Trophoblast cell (in vitro differentiated cells and primary cell): Measurements from ENCODE around the gene STARD13.
A peak's percentile ranks its signal among the peaks of the same experiment; 100 is the strongest.

Experiments used
- DNase-seq, 2 donors: peaks; one replicate each; pipeline ENCODE4 v3.0.0-alpha.2; 2016
- H2AFZ ChIP-seq: 2 replicates; pipeline ENCODE4 v1.6.1; 2013; ENCODE audit warnings: low read length, moderate library complexity, mild to moderate bottlenecking; ENCODE audit not compliant: insufficient read depth, poor library complexity
- H2AK5ac ChIP-seq: 2 replicates; pipeline ENCODE4 v1.6.1; 2013; ENCODE audit warnings: mild to moderate bottlenecking, low read length
- H2BK120ac ChIP-seq: 2 replicates; pipeline ENCODE4 v1.6.1; 2013; ENCODE audit warnings: low read length, mild to moderate bottlenecking, moderate library complexity; ENCODE audit not compliant: insufficient read depth, poor library complexity
- H2BK12ac ChIP-seq: 2 replicates; pipeline ENCODE4 v1.6.1; 2013; ENCODE audit warnings: mild to moderate bottlenecking, low read length, moderate library complexity
- H2BK5ac ChIP-seq: 2 replicates; pipeline ENCODE4 v1.6.1; 2013; ENCODE audit warnings: low read length, low read depth, moderate library complexity, mild to moderate bottlenecking; ENCODE audit not compliant: poor library complexity
- H3K14ac ChIP-seq: 2 replicates; pipeline ENCODE4 v1.6.1; 2013; ENCODE audit warnings: mild to moderate bottlenecking, low read length
- H3K18ac ChIP-seq: 2 replicates; pipeline ENCODE4 v1.6.1; 2013; ENCODE audit warnings: mild to moderate bottlenecking, low read length
- H3K23ac ChIP-seq: 2 replicates; pipeline ENCODE4 v1.6.1; 2013; ENCODE audit warnings: low read length
- H3K27ac ChIP-seq: 2 replicates; pipeline ENCODE4 v1.5.1; 2013; ENCODE audit warnings: low read depth, mild to moderate bottlenecking, inconsistent platforms, low read length, moderate library complexity
- H3K27me3 ChIP-seq: 2 replicates; pipeline ENCODE4 v1.6.1; 2013; ENCODE audit warnings: inconsistent platforms, mild to moderate bottlenecking, low read length, moderate library complexity; ENCODE audit not compliant: insufficient read depth
- H3K36me3 ChIP-seq, 2 experiments: 1 replicate in 1 of 2; 2 replicates in 1 of 2; pipeline ENCODE4 v1.6.1; 2013; ENCODE audit warnings: low read length in 2 of 2, mild to moderate bottlenecking in 2 of 2, moderate library complexity in 1 of 2; ENCODE audit not compliant: insufficient read depth in 2 of 2, control insufficient read depth in 1 of 2
- H3K4ac ChIP-seq: 2 replicates; pipeline ENCODE4 v1.6.1; 2013; ENCODE audit warnings: low read depth, mild to moderate bottlenecking, low read length, moderate library complexity
- H3K4me1 ChIP-seq, 2 experiments: 1 replicate in 1 of 2; 2 replicates in 1 of 2; pipeline ENCODE4 v1.6.1; 2013; ENCODE audit warnings: low read length in 2 of 2, mild to moderate bottlenecking in 2 of 2, moderate library complexity in 1 of 2; ENCODE audit not compliant: insufficient read depth in 2 of 2, control insufficient read depth in 1 of 2
- H3K4me2 ChIP-seq: 2 replicates; pipeline ENCODE4 v1.6.1; 2013; ENCODE audit warnings: inconsistent platforms, mild to moderate bottlenecking, low read length, moderate library complexity
- H3K4me3 ChIP-seq: 2 replicates; pipeline ENCODE4 v1.5.1; 2013; ENCODE audit warnings: mild to moderate bottlenecking, low read depth, low read length, inconsistent platforms
- H3K79me1 ChIP-seq: one replicate; pipeline ENCODE4 v1.6.1; 2013; ENCODE audit warnings: low read length
- H3K79me2 ChIP-seq: 2 replicates; pipeline ENCODE4 v1.6.1; 2013; ENCODE audit warnings: low read length, mild to moderate bottlenecking; ENCODE audit not compliant: control insufficient read depth, insufficient read depth, poor library complexity
- H3K9ac ChIP-seq: 2 replicates; pipeline ENCODE4 v1.6.1; 2013; ENCODE audit warnings: mild to moderate bottlenecking, low read length
- H3K9me3 ChIP-seq: 2 replicates; pipeline ENCODE4 v1.6.1; 2013; ENCODE audit warnings: low read depth, mild to moderate bottlenecking, control low read depth, inconsistent platforms, low read length; ENCODE audit not compliant: insufficient read depth
- H4K12ac ChIP-seq: 2 replicates; pipeline ENCODE4 v1.6.1; 2013; ENCODE audit warnings: low read depth, mild to moderate bottlenecking, low read length, moderate library complexity
- H4K8ac ChIP-seq: 2 replicates; pipeline ENCODE4 v1.6.1; 2013; ENCODE audit warnings: low read depth, mild to moderate bottlenecking, low read length, moderate library complexity
- H4K91ac ChIP-seq: one replicate; pipeline ENCODE4 v1.6.1; 2013; ENCODE audit warnings: low read depth, mild to moderate bottlenecking, low read length, moderate library complexity
- WGBS: extraction: QIAGEN DNeasy Blood & Tissue Kit; methylation state at CpG from one replicate; pipeline ENCODE4 v1.1.7; 2013; ENCODE audit warnings: missing lambda C conversion rate; ENCODE audit not compliant: insufficient read length, insufficient coverage; ENCODE audit errors: extremely low coverage; 5-methylcytosine and 5-hydroxymethylcytosine counted together

Gene STARD13

GRCh38 chr13:33218020-33218419 is 67.5 kb downstream of the STARD13 start:
- DNase-seq, result peak; percentile 88 to 95
- Histone ChIP-seq H4K12ac (no peak overlapping the region), H3K9me3 (no peaks in the 10 kb centered on the region), H2AFZ (no peak overlapping the region), H2BK120ac (peak overlapping the region; percentile 19), H3K9ac (no peak overlapping the region), H3K14ac (no peak overlapping the region), H2AK5ac (no peak overlapping the region), H2BK5ac (peak overlapping the region; percentile 28), H3K4ac (no peak overlapping the region), H3K23ac (no peak overlapping the region), H3K4me3 (no peak overlapping the region), H3K4me1 (peaks cover 17% of the 10 kb centered on the region in 2 experiments), H2BK12ac (no peak overlapping the region), H3K18ac (no peak overlapping the region), H3K79me2 (peaks cover 1% of the 10 kb centered on the region), H3K27ac (peak overlapping the region; percentile 89), H3K4me2 (peak overlapping the region; percentile 50), H3K27me3 (no peaks in the 10 kb centered on the region), H4K8ac (no peak overlapping the region), H4K91ac (peak overlapping the region; percentile 11), H3K36me3 (peaks cover 0 to 3% of the 10 kb centered on the region in 2 experiments), H3K79me1 (peaks cover 12% of the 10 kb centered on the region)
- no CpG with 5 or more reads among the region's 4 CpGs for WGBS

- no peaks in the 10 kb centered on the region for H3K27me3 ChIP-seq
- H2BK5ac ChIP-seq, result peak overlapping the region; percentile 15
- H4K8ac ChIP-seq, result peak overlapping the region; percentile 10
- H2AFZ ChIP-seq, result no peak overlapping the region
- H3K79me2 ChIP-seq, result peaks cover 1% of the 10 kb centered on the region
- H2BK120ac ChIP-seq, result peak overlapping the region; percentile 74
- H3K4ac ChIP-seq, result no peak overlapping the region
- H3K9ac ChIP-seq, result no peak overlapping the region
- peak overlapping the region; percentile 86 for H3K27ac ChIP-seq
- peak overlapping the region; percentile 27 for H3K4me3 ChIP-seq
- peaks cover 0 to 3% of the 10 kb centered on the region in 2 experiments for H3K36me3 ChIP-seq
- peak overlapping the region; percentile 16 for H2AK5ac ChIP-seq
- peak overlapping the region; percentile 29 for H3K4me2 ChIP-seq
- peak overlapping the region; percentile 21 for H2BK12ac ChIP-seq
- H4K91ac ChIP-seq, result peak overlapping the region; percentile 40
- no peak overlapping the region for H4K12ac ChIP-seq
- no CpG with 5 or more reads among the region's 3 CpGs for WGBS
- H3K23ac ChIP-seq, result no peak overlapping the region
- no peaks in the 10 kb centered on the region for H3K9me3 ChIP-seq
- peak overlapping the region; percentile 20 for H3K18ac ChIP-seq
- no peak for DNase-seq
- peak overlapping the region; percentile 63 for H3K14ac ChIP-seq
- H3K4me1 ChIP-seq, result peaks cover 17% of the 10 kb centered on the region in 2 experiments
- H3K79me1 ChIP-seq, result peaks cover 12% of the 10 kb centered on the region
Observed at GRCh38 chr13:33217256-33217655, 68.3 kb downstream of the STARD13 start.

GRCh38 chr13:33213797-33214196 is 71.8 kb downstream of the STARD13 start:
- no peaks in the 10 kb centered on the region for H3K36me3 ChIP-seq

GRCh38 chr13:33213024-33213768 is 72.4 kb downstream of the STARD13 start:
- no peaks in the 10 kb centered on the region for H3K9me3 ChIP-seq
- no peak overlapping the region for H2BK5ac ChIP-seq
- no peak overlapping the region for H3K4me3 ChIP-seq
- H2BK12ac ChIP-seq, result no peak overlapping the region
- no peak overlapping the region for H3K23ac ChIP-seq
- no peak overlapping the region for H3K4ac ChIP-seq
- no peak overlapping the region for H3K4me2 ChIP-seq
- H4K91ac ChIP-seq, result no peak overlapping the region
- H3K18ac ChIP-seq, result no peak overlapping the region
- no peak overlapping the region for H2BK120ac ChIP-seq
- no peak overlapping the region for H3K27ac ChIP-seq
- no CpG with 5 or more reads among the region's 6 CpGs for WGBS
- H3K79me2 ChIP-seq, result no peaks in the 10 kb centered on the region
- DNase-seq, result no peak
- no peak overlapping the region for H3K14ac ChIP-seq
- H3K4me1 ChIP-seq, result peaks cover 14 to 18% of the 10 kb centered on the region in 2 experiments
- H3K36me3 ChIP-seq, result no peaks in the 10 kb centered on the region
- H2AK5ac ChIP-seq, result no peak overlapping the region
- no peak overlapping the region for H2AFZ ChIP-seq
- H4K12ac ChIP-seq, result no peak overlapping the region
- no peaks in the 10 kb centered on the region for H3K27me3 ChIP-seq
- H3K9ac ChIP-seq, result no peak overlapping the region
- no peak overlapping the region for H4K8ac ChIP-seq
- H3K79me1 ChIP-seq, result peaks cover 13% of the 10 kb centered on the region

More at GRCh38 chr13:33213797-33214196, 71.8 kb downstream of the STARD13 start:
- H3K27ac ChIP-seq, result no peak overlapping the region
- H3K4me3 ChIP-seq, result no peak overlapping the region
- no peak overlapping the region for H4K12ac ChIP-seq
- no peak overlapping the region for H3K9ac ChIP-seq
- H3K79me2 ChIP-seq, result no peaks in the 10 kb centered on the region
- H3K4ac ChIP-seq, result no peak overlapping the region
- no peak for DNase-seq
- no peak overlapping the region for H2BK12ac ChIP-seq
- H3K14ac ChIP-seq, result no peak overlapping the region
- no CpG with 5 or more reads among the region's 6 CpGs for WGBS
- no peak overlapping the region for H4K8ac ChIP-seq
- no peaks in the 10 kb centered on the region for H3K27me3 ChIP-seq
- no peak overlapping the region for H2AFZ ChIP-seq
- no peak overlapping the region for H3K18ac ChIP-seq
- no peak overlapping the region for H3K4me2 ChIP-seq
- no peak overlapping the region for H3K23ac ChIP-seq
- H4K91ac ChIP-seq, result no peak overlapping the region
- H2BK5ac ChIP-seq, result no peak overlapping the region
- no peak overlapping the region for H2BK120ac ChIP-seq
- no peak overlapping the region for H2AK5ac ChIP-seq
- peaks cover 12% of the 10 kb centered on the region for H3K79me1 ChIP-seq
- H3K4me1 ChIP-seq, result peaks cover 13 to 16% of the 10 kb centered on the region in 2 experiments
- H3K9me3 ChIP-seq, result no peaks in the 10 kb centered on the region
